BE2C (cell line): ENCODE data around the gene EZH1.

Experiments used
- DNase-seq: peaks from one replicate; pipeline ENCODE4 v3.0.0-alpha.2; 2020
- H3K27me3 ChIP-seq: fragments of 250-450 bp; sonication (Bioruptor Pico); 2 replicates; pipeline ENCODE4 v1.5.1; 2020; ENCODE audit warnings: mild to moderate bottlenecking
- H3K36me3 ChIP-seq: fragments of 250-450 bp; sonication (Bioruptor Pico); 2 replicates; pipeline ENCODE4 v1.5.1; 2020; ENCODE audit warnings: mild to moderate bottlenecking
- H3K4me1 ChIP-seq: fragments of 250-450 bp; sonication (Bioruptor Pico); 2 replicates; pipeline ENCODE4 v1.5.1; 2020
- H3K4me3 ChIP-seq: 2 replicates; pipeline ENCODE4 v1.5.1; 2011; ENCODE audit warnings: low read depth, low read length
- H3K9me3 ChIP-seq: fragments of 250-450 bp; sonication (Bioruptor Pico); 2 replicates; pipeline ENCODE4 v1.5.1; 2020
- CTCF ChIP-seq: IDR thresholded peaks from 2 replicates; pipeline ENCODE4 v1.5.1; 2012; ENCODE audit warnings: mild to moderate bottlenecking, low read depth, low read length

EZH1 gene

DNA sequence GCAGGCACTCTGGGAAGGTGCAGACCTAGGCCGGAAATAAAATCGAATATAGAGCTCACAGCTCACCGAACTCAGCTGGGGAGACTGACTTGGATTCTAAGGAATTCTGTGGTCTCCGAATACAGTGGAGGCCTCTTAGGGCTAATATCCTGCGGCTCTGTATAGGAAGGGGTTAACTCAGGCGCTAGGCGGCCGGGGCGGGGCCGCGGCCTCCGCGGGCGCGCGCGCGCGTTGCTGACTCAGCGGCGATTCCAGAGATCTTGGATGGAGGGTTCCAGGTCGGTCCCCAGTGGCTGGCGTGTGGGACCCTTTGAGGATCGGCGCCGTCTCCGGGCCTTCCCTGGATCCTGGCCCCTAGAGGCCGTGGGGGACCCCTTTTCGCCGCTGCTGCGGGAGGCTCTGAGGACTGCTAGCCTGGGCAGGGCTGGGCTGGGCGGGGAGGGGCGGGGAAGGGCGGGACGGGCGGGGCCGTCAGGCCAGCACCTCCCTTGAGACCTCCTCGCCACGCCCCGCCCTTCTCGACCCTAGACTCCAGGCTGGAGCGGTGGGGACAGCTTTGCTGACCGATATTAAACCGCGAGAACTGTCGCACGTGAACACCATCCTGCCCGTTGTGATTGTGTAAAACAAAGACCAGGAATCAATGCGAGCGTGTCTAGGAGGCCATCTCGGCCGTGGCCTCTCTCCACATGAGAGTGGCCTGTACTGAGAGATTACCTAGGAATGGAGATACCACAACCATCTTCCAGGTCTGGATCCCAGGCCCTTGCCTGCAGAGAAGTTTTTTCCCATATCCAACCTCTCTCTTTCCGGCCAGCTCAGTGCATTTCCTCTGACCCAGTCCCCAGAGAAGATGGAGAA is 66.7 kb downstream of the EZH1 start:
- no peaks in the 10 kb centered on the region for H3K9me3 ChIP-seq
- H3K36me3 ChIP-seq: peaks cover 12% of the 10 kb centered on the region
- peak; percentile 96 for DNase-seq
- peaks cover 9% of the 10 kb centered on the region for H3K4me1 ChIP-seq
- H3K27me3 ChIP-seq: no peaks in the 10 kb centered on the region
- peak overlapping the region; percentile 76 for H3K4me3 ChIP-seq
- no peak for TF ChIP-seq CTCF

- peaks cover 9% of the 10 kb centered on the region for H3K4me1 ChIP-seq
- H3K36me3 ChIP-seq: peaks cover 20% of the 10 kb centered on the region
- H3K27me3 ChIP-seq: no peaks in the 10 kb centered on the region
- TF ChIP-seq CTCF: no peak
- H3K4me3 ChIP-seq: peak overlapping the region; percentile 97
- peak; percentile 100 for DNase-seq
- no peaks in the 10 kb centered on the region for H3K9me3 ChIP-seq
Observed at GRCh38 chr17:42677012-42677857, 67.6 kb downstream of the EZH1 start.

DNA sequence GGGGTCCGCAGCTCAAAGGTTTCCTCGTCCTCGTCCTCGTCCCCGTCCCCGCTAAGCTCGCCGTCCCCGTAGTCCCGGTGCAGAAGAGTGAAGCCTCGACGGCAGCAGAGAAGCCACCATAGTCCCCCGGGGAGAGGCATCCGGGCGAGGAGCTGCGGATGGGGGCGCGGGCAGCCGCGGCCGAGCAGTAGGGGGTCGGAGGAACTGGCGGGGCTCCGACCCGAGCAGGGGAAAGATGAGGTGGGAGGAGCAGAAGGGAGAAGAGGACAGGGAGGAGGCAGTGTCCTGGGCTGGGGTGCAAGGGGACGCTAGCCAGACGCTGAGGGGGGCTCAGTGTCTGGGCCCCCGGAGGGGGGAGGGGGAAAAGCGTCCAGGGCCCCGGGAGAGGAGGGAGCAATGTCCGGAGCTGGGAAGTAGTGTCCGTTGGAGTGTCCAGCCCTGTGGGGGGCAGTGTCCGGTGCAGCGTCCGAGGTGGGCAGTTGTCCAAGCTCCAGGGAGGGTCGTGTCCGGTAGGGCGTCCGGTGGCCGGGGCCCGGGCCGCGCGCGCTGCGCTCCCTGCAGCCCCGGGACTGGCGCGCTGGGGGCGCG is 68.3 kb downstream of the EZH1 start, which contains the start of gene PLEKHH3:
TSS of gene PLEKHH3 (minus strand) at position 571 of the 588 bp plus-strand sequence. CDS start at position 140, 431 bp downstream.
- no peak for TF ChIP-seq CTCF
- H3K27me3 ChIP-seq: no peaks in the 10 kb centered on the region
- DNase-seq: peak; percentile 54
- H3K9me3 ChIP-seq: no peaks in the 10 kb centered on the region
- peak within 1 kb of the TSS; percentile 97 for H3K4me3 ChIP-seq
- peaks cover 9% of the 10 kb centered on the region for H3K4me1 ChIP-seq
- peaks cover 27% of the 10 kb centered on the region for H3K36me3 ChIP-seq

DNA sequence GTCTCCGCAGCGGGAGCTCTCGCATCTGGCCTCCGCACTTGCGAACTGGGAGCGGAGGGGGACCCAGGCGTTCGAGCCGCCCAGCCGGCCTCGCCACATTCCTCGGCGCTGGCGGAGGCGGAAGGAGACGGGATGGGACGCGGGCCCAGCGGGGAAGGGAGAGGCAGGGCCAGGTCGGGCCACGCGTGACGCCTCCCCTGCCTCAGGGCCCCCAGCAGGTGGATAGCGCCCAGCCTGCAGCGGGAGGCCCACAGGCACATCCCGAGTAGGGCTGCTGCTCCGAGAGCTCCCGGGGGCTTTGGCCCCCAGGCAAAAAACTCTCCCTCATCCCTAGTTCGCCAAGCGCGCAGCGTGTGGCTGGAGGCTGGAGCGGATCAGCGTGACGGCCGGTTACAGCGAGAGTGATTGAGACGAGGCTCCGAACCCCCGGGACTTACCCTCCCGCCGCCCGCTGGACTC is 68.8 kb downstream of the EZH1 start:
- Histone ChIP-seq H3K9me3 (no peaks in the 10 kb centered on the region), H3K4me3 (peak overlapping the region; percentile 97), H3K36me3 (peaks cover 33% of the 10 kb centered on the region), H3K4me1 (peaks cover 9% of the 10 kb centered on the region), H3K27me3 (no peaks in the 10 kb centered on the region)
- no peak for TF ChIP-seq CTCF
- DNase-seq: peak; percentile 45

DNA sequence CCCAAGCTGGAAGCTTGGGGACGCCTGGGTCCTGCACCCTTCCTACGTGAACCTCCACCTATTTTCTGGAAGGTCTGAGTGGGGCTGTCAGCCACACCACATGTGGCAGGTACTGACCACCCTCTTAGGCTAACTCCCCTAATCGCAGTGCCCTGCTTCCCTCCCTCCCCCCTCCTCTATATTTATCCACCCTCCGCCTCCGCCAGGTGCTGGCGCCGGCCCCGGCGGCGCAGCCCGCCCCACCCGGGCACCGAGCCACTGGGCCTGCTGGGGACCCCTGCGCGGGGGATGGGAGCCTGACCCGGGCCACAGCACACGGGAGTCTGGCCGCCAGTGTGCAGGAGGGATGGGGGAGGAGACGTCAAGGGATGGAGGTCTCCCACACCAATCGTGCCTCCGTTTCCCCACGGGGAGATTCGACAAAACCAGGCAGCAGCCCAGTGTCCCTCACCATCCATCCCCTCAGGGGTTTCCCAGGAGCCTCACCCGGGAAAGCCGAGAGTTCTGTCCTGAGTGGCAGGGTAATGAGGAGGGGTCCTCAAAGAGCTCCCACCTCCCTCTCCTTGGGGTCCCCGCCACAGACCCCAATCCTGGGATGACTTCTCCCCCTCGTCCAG is 69.4 kb downstream of the EZH1 start:
- peak; percentile 63 for DNase-seq
- H3K4me3 ChIP-seq: peak overlapping the region; percentile 97
- H3K9me3 ChIP-seq: no peaks in the 10 kb centered on the region
- H3K27me3 ChIP-seq: no peaks in the 10 kb centered on the region
- TF ChIP-seq CTCF: no peak
- H3K4me1 ChIP-seq: peaks cover 9% of the 10 kb centered on the region
- peaks cover 37% of the 10 kb centered on the region for H3K36me3 ChIP-seq
